T-helper 2 cell treated with Interferon-gamma antibody and Interleukin-4, amounts not matched to agents 100 ng/mL and 5 ng/mL, for 36 hours (primary cell): ENCODE measurements around the gene PTPRM. TPM values are rescaled to one million over a fixed set of nuclear protein-coding genes. Genes with fewer than 3 reads are reported as not detected.

Source experiments
- intact Hi-C: fragments of 100-400 bp; cut with micrococcal nuclease; formaldehyde crosslinking; loops from one replicate; pipeline ENCODE4 v1.15.1; 2023
- total RNA-seq: library from RNA; stranded (reverse); gene quantifications from 2 replicates; pipeline ENCODE4 v1.2.3, GENCODE V29; 2022

Gene PTPRM
- total RNA-seq, 1 donor from 2014 or later = 6.9 TPM

- intact Hi-C loops = no loop called here
These were observed 31.3 kb downstream of the PTPRM start for GRCh38 chr18:7598167-7599047.

- intact Hi-C loops = no loop called here
These were observed 32.9 kb downstream of the PTPRM start for GRCh38 chr18:7600036-7600435.

- intact Hi-C loops = no loop called here
These were observed 33.6 kb downstream of the PTPRM start for GRCh38 chr18:7600528-7601245.

- intact Hi-C loops = no loop called here
These were observed 34.1 kb downstream of the PTPRM start for GRCh38 chr18:7601246-7601615.

- intact Hi-C loops = no loop called here
These were observed 34.8 kb downstream of the PTPRM start for GRCh38 chr18:7601936-7602335.

- intact Hi-C loops = no loop called here
These were observed 36.3 kb downstream of the PTPRM start for GRCh38 chr18:7603259-7604000.

GRCh38 chr18:7604361-7604760 is 37.2 kb downstream of the PTPRM start:
- intact Hi-C loops = no loop called here

- intact Hi-C loops = no loop called here
These were observed 38.6 kb downstream of the PTPRM start for GRCh38 chr18:7605705-7606104.

GRCh38 chr18:7607540-7608173 is 40.5 kb downstream of the PTPRM start:
- intact Hi-C loops = no loop called here

GRCh38 chr18:7608174-7608550 is 41.0 kb downstream of the PTPRM start:
- intact Hi-C loops = no loop called here

- intact Hi-C loops = no loop called here
These were observed 41.7 kb downstream of the PTPRM start for GRCh38 chr18:7608781-7609201.

- intact Hi-C loops = no loop called here
These were observed 42.5 kb downstream of the PTPRM start for GRCh38 chr18:7609617-7610016.

- intact Hi-C loops = no loop called here
These were observed 46.9 kb downstream of the PTPRM start for GRCh38 chr18:7614042-7614441.

GRCh38 chr18:7615840-7616239 is 48.7 kb downstream of the PTPRM start:
- intact Hi-C loops = no loop called here

GRCh38 chr18:7616661-7617060 is 49.5 kb downstream of the PTPRM start:
- intact Hi-C loops = no loop called here

GRCh38 chr18:7617738-7618422 is 50.8 kb downstream of the PTPRM start:
- intact Hi-C loops = no loop called here

GRCh38 chr18:7618891-7619442 is 51.9 kb downstream of the PTPRM start:
- intact Hi-C loops = no loop called here

GRCh38 chr18:7619676-7620075 is 52.6 kb downstream of the PTPRM start:
- intact Hi-C loops = no loop called here

- intact Hi-C loops = no loop called here
These were observed 55.6 kb downstream of the PTPRM start for GRCh38 chr18:7622721-7623120.

- intact Hi-C loops = no loop called here
These were observed 56.6 kb downstream of the PTPRM start for GRCh38 chr18:7623681-7624080.

- intact Hi-C loops = no loop called here
These were observed 57.6 kb downstream of the PTPRM start for GRCh38 chr18:7624697-7625096.
